Osteocyte (in vitro differentiated cells): Measurements from ENCODE around the gene HEXIM2. TPM values are rescaled to one million over a fixed set of nuclear protein-coding genes. Genes with fewer than 3 reads are reported as not detected.

Experiments used
- DNase-seq: peaks from one replicate; pipeline ENCODE4 v3.0.0; 2021; ENCODE audit warnings: mixed read lengths; ENCODE audit not compliant: unreplicated experiment; ENCODE audit errors: extremely low spot score
- H3K27ac Mint-ChIP-seq: one replicate; pipeline ENCODE4 v1.8.0; 2021; ENCODE audit warnings: mild to moderate bottlenecking, mixed read lengths; ENCODE audit not compliant: unreplicated experiment
- H3K27me3 Mint-ChIP-seq: one replicate; pipeline ENCODE4 v1.8.0; 2021; ENCODE audit warnings: mixed read lengths; ENCODE audit not compliant: unreplicated experiment
- H3K36me3 Mint-ChIP-seq: one replicate; pipeline ENCODE4 v1.8.0; 2021; ENCODE audit warnings: mixed read lengths; ENCODE audit not compliant: unreplicated experiment
- H3K4me1 Mint-ChIP-seq: one replicate; pipeline ENCODE4 v1.8.0; 2021; ENCODE audit warnings: mixed read lengths; ENCODE audit not compliant: unreplicated experiment
- H3K4me3 Mint-ChIP-seq: one replicate; pipeline ENCODE4 v1.8.0; 2021; ENCODE audit warnings: mild to moderate bottlenecking, moderate library complexity, mixed read lengths; ENCODE audit not compliant: unreplicated experiment
- H3K9me3 Mint-ChIP-seq: one replicate; pipeline ENCODE4 v1.8.0; 2021; ENCODE audit warnings: mixed read lengths; ENCODE audit not compliant: unreplicated experiment
- CTCF ChIP-seq: fragments of 200-600 bp; sonication (generic); IDR thresholded peaks from 2 replicates; pipeline ENCODE4 v1.5.0; 2021; ENCODE audit warnings: antibody characterized with exemption, mild to moderate bottlenecking, moderate library complexity
- total RNA-seq: library from RNA; stranded (reverse); gene quantifications from 2 replicates; pipeline ENCODE4 v1.2.1, GENCODE V29; 2021

HEXIM2 gene
- total RNA-seq, 1 donor from 2014 or later = 6.4 TPM

- DNase-seq = no peak
- H3K9me3 Mint-ChIP-seq = no peaks in the 10 kb centered on the region
- H3K4me1 Mint-ChIP-seq = peaks cover 13% of the 10 kb centered on the region
- H3K27ac Mint-ChIP-seq = no peak overlapping the region
- H3K36me3 Mint-ChIP-seq = no peaks in the 10 kb centered on the region
- no peak overlapping the region for H3K4me3 Mint-ChIP-seq
- TF ChIP-seq CTCF = no peak
- H3K27me3 Mint-ChIP-seq = no peaks in the 10 kb centered on the region
These were observed 22.7 kb upstream of the HEXIM2 start for GRCh38 chr17:45138911-45139532.

GRCh38 chr17:45139533-45139920 lies 22.1 kb upstream of the HEXIM2 start:
- H3K36me3 Mint-ChIP-seq = no peaks in the 10 kb centered on the region

GRCh38 chr17:45143094-45143670 lies 18.5 kb upstream of the HEXIM2 start:
- Mint-ChIP-seq H3K27ac (no peak overlapping the region), H3K4me1 (peaks cover 16% of the 10 kb centered on the region), H3K9me3 (no peaks in the 10 kb centered on the region), H3K36me3 (no peaks in the 10 kb centered on the region), H3K4me3 (no peak overlapping the region), H3K27me3 (no peaks in the 10 kb centered on the region)
- TF ChIP-seq CTCF = no peak
- no peak for DNase-seq

More at GRCh38 chr17:45139533-45139920, 22.1 kb upstream of the HEXIM2 start:
- no peak for TF ChIP-seq CTCF
- Mint-ChIP-seq H3K4me3 (no peak overlapping the region), H3K9me3 (no peaks in the 10 kb centered on the region), H3K4me1 (peaks cover 13% of the 10 kb centered on the region), H3K27me3 (no peaks in the 10 kb centered on the region), H3K27ac (no peak overlapping the region)
- DNase-seq = no peak

- no peaks in the 10 kb centered on the region for H3K27me3 Mint-ChIP-seq
- TF ChIP-seq CTCF = no peak
- peaks cover 16% of the 10 kb centered on the region for H3K4me1 Mint-ChIP-seq
- no peak overlapping the region for H3K4me3 Mint-ChIP-seq
- no peaks in the 10 kb centered on the region for H3K9me3 Mint-ChIP-seq
- DNase-seq = no peak
- H3K27ac Mint-ChIP-seq = no peak overlapping the region
- H3K36me3 Mint-ChIP-seq = no peaks in the 10 kb centered on the region
These were observed 17.9 kb upstream of the HEXIM2 start for GRCh38 chr17:45143767-45144198.

- Mint-ChIP-seq H3K27ac (no peak overlapping the region), H3K9me3 (no peaks in the 10 kb centered on the region), H3K4me1 (peaks cover 16% of the 10 kb centered on the region), H3K4me3 (no peak overlapping the region), H3K36me3 (no peaks in the 10 kb centered on the region), H3K27me3 (no peaks in the 10 kb centered on the region)
- TF ChIP-seq CTCF = no peak
- no peak for DNase-seq
These were observed 17.3 kb upstream of the HEXIM2 start for GRCh38 chr17:45144199-45145034.
